Measurements from ENCODE around the gene DNPH1. TPM values are rescaled to one million over a fixed set of nuclear protein-coding genes. Genes with fewer than 3 reads are reported as not detected.
A peak's percentile ranks its signal among the peaks of the same experiment; 100 is the strongest.

DNPH1 gene
- polyA plus RNA-seq, 1 experiment, result 63.9 TPM

DNA sequence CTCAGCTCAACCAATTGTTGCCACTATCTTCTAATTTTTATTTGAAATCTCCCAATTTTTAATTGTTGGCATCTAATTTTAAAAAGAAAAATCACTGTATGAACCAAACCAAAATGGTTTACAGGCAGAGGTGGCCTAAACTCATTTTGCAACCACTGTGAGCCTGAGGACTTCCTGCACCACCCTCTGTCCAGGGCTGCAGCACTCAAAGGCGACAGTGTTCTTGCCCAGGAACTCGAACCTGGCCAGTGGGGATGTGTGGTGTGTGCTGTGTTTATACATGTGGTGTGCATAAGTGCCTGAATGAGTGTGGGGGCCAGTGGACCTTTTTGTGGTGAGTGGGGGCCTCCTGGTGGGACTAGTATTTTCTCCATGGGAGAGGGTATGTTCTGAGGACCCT, 44.4 kb upstream of the DNPH1 start:
- Histone ChIP-seq H3K4me3 (ENCODE audit: low read depth, low read length) (no peak overlapping the region), H3K27me3 (ENCODE audit: control insufficient read depth, insufficient read depth, low read length) (peaks cover 42% of the 10 kb centered on the region), H3K36me3 (ENCODE audit: control insufficient read depth, insufficient read depth, low read length) (no peaks in the 10 kb centered on the region)
- no peak for TF ChIP-seq CTCF (IDR thresholded peaks at IDR 0.05; ENCODE audit: insufficient read depth, low read depth, low read length)
- POLR2A ChIA-PET, result no interaction called here
- CTCF ChIA-PET, result no interaction called here
- DNase-seq (ENCODE audit: low read depth), result no peak

DNA sequence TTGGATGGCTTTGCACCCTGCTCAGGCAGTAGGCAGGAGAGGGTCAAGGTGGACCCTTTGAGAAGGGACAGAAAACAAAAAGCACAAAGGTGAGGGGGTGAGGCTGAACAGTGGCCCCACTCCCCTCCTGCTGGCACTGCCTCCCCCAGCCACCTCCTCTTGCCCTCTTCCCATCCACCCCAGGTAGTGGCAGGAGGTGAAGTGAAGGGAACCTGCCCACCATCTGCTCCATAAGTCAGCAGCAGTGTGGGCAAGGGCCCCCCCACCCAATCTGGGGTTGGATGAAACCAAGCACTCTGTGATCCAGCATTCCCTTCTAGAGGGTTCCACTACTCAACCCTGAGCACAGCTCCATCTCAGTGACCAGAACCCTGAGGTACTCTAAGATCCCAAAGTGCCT, 42.7 kb upstream of the DNPH1 start:
- TF ChIP-seq CTCF (IDR thresholded peaks at IDR 0.05; ENCODE audit: insufficient read depth, low read depth, low read length), result no peak
- ChIA-PET CTCF (interaction anchor here (1.6 to 2.8 kb wide), 2 partner anchors 43 to 63 kb away, joined by 4 to 12 read pairs; partner anchors contain the start of gene DNPH1), POLR2A (no interaction called here)
- H3K36me3 ChIP-seq (ENCODE audit: control insufficient read depth, insufficient read depth, low read length), result no peaks in the 10 kb centered on the region
- peaks cover 52% of the 10 kb centered on the region for H3K27me3 ChIP-seq (ENCODE audit: control insufficient read depth, insufficient read depth, low read length)
- no peak for DNase-seq (ENCODE audit: low read depth)
- H3K4me3 ChIP-seq (ENCODE audit: low read depth, low read length), result no peak overlapping the region

- H3K4me3 ChIP-seq (ENCODE audit: low read depth, low read length), result no peak overlapping the region
- POLR2A ChIA-PET, result no interaction called here
- H3K36me3 ChIP-seq (ENCODE audit: control insufficient read depth, insufficient read depth, low read length), result no peaks in the 10 kb centered on the region
- peaks cover 46% of the 10 kb centered on the region for H3K27me3 ChIP-seq (ENCODE audit: control insufficient read depth, insufficient read depth, low read length)
- CTCF ChIA-PET, result interaction anchor here (1.6 to 2.8 kb wide), 2 partner anchors 42 to 64 kb away, joined by 4 to 12 read pairs; partner anchors contain the start of gene DNPH1
- no peak for DNase-seq (ENCODE audit: low read depth)
- TF ChIP-seq CTCF (IDR thresholded peaks at IDR 0.05; ENCODE audit: insufficient read depth, low read depth, low read length), result no peak
Measured at GRCh38 chr6:43271103-43271815, 42.0 kb upstream of the DNPH1 start.

DNA sequence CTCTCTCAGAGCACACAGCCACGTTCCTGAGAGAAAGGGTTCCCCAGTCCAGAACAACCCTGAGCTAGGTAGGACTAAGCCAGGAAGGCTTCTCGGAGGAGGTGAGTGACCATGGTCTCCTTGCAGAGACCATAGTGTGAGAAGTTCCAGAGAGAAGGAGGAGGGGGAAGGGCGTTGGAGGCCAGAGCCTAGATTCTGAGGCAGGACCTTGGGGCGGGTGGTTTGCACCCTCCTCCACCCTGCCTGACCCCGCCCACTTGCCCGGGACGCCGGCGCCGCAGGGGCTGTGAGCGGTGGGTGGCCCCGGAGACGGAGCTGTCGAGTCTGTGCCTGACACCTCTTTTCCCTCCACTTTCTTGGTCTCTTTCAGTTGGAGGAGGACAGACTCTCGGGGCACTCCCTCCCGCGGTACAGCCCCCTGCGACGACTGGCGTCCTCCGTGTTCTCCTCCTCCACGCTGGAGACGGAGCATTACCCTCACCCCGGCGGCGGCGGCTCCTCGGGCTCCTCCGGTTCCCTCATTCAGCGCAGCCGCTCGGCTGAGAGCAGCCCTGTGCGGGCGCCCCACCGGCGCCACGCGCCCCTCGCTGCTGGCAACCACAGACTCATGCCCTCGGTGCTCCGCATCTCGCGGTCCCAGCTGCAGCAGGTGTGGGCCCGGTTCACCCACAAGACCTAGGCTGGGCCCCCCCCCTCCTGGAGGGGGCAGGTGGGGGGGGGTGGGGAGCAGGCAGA, 40.2 kb upstream of the DNPH1 start:
- POLR2A ChIA-PET, result no interaction called here
- peak overlapping the region; percentile 19 for H3K4me3 ChIP-seq (ENCODE audit: low read depth, low read length)
- CTCF ChIA-PET, result interaction anchor here (0.9 to 2.2 kb wide), 3 partner anchors 65 to 238 kb away, joined by 3 to 11 read pairs (median 5); no protein-coding TSS in a partner anchor
- no peak for TF ChIP-seq CTCF (IDR thresholded peaks at IDR 0.05; ENCODE audit: insufficient read depth, low read depth, low read length)
- H3K27me3 ChIP-seq (ENCODE audit: control insufficient read depth, insufficient read depth, low read length), result peaks cover 36% of the 10 kb centered on the region
- no peaks in the 10 kb centered on the region for H3K36me3 ChIP-seq (ENCODE audit: control insufficient read depth, insufficient read depth, low read length)
- DNase-seq (ENCODE audit: low read depth), result no peak

- H3K27me3 ChIP-seq (ENCODE audit: control insufficient read depth, insufficient read depth, low read length), result peaks cover 31% of the 10 kb centered on the region
- no peak overlapping the region for H3K4me3 ChIP-seq (ENCODE audit: low read depth, low read length)
- TF ChIP-seq CTCF (IDR thresholded peaks at IDR 0.05; ENCODE audit: insufficient read depth, low read depth, low read length), result no peak
- ChIA-PET POLR2A (no interaction called here), CTCF (interaction anchor here (0.8 to 2.2 kb wide), 5 partner anchors 8 to 238 kb away, joined by 3 to 11 read pairs (median 3); no protein-coding TSS in a partner anchor)
- H3K36me3 ChIP-seq (ENCODE audit: control insufficient read depth, insufficient read depth, low read length), result no peaks in the 10 kb centered on the region
- no peak for DNase-seq (ENCODE audit: low read depth)
Measured at GRCh38 chr6:43268782-43269272, 39.5 kb upstream of the DNPH1 start.

All from BJ (cell line).